ENCODE results near the gene ZDHHC7. TPM values are rescaled to one million over a fixed set of nuclear protein-coding genes. Genes with fewer than 3 reads are reported as not detected.

The ZDHHC7 gene, protein sequence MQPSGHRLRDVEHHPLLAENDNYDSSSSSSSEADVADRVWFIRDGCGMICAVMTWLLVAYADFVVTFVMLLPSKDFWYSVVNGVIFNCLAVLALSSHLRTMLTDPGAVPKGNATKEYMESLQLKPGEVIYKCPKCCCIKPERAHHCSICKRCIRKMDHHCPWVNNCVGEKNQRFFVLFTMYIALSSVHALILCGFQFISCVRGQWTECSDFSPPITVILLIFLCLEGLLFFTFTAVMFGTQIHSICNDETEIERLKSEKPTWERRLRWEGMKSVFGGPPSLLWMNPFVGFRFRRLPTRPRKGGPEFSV
- total RNA-seq, result 57.2 and 64.7 TPM in 2 replicates

GRCh38 chr16:85010931-85011845 is at the start of gene ZDHHC7:
TSS of gene ZDHHC7 (minus strand) at chr16:85011535. CDS start at chr16:84990618, 20,917 bp downstream.

DNA sequence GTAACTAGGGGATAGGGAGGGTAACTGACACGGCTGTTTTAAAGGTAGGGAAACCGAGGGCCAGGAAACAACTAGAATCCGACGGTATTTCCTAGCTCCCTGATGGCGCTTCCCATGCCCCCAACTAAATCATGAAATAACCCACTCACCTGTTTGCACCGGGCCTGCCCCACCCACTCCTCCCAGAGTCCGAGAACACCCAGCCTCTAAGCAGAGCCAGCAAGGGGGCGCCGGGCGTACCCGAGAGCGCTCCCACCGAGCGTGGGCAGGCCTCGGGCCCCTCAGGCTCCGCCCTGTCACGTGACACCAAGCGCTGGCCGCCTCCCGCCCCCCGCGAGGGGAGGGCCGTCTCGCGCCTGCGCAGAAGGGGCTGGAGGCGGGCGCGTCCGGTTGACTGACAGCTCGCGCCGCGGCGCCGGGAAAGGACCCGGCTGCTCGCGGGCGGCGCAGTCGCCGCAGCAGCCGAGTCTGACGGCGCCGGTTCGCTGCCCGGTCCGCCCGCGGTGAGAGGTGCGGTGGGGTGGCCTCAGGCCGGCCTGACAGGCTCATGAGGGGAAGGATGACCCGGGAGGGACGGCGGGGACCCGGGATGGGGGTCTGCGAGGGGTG is 16.1 kb upstream of the ZDHHC7 start, which contains the start of gene KIAA0513:
TSS of gene KIAA0513 (plus strand) at position 447 of the 609 bp plus-strand sequence. CDS start 39,277 bp downstream, outside the sequence.

Other genes starting within 250 kb of the ZDHHC7 start
- gene CRISPLD2, start 191.6 kb downstream of the ZDHHC7 start, total RNA-seq, result 0.33 and 0.38 TPM in 2 replicates
- 7.4 and 8.2 TPM in 2 replicates for gene KIAA0513, start 16.3 kb upstream of the ZDHHC7 start, total RNA-seq
- 0.33 TPM in 1 of 2 replicates, not detected in the other for gene CIBAR2, start 100.9 kb upstream of the ZDHHC7 start, total RNA-seq